ENCODE results near the gene KCTD5.
A peak's percentile ranks its signal among the peaks of the same experiment; 100 is the strongest.
"Not testable (repeated sequence)": the region's sequence is repeated elsewhere in the genome, so short reads cannot be mapped to it uniquely, and the experiment has no call there.

The KCTD5 gene

DNA sequence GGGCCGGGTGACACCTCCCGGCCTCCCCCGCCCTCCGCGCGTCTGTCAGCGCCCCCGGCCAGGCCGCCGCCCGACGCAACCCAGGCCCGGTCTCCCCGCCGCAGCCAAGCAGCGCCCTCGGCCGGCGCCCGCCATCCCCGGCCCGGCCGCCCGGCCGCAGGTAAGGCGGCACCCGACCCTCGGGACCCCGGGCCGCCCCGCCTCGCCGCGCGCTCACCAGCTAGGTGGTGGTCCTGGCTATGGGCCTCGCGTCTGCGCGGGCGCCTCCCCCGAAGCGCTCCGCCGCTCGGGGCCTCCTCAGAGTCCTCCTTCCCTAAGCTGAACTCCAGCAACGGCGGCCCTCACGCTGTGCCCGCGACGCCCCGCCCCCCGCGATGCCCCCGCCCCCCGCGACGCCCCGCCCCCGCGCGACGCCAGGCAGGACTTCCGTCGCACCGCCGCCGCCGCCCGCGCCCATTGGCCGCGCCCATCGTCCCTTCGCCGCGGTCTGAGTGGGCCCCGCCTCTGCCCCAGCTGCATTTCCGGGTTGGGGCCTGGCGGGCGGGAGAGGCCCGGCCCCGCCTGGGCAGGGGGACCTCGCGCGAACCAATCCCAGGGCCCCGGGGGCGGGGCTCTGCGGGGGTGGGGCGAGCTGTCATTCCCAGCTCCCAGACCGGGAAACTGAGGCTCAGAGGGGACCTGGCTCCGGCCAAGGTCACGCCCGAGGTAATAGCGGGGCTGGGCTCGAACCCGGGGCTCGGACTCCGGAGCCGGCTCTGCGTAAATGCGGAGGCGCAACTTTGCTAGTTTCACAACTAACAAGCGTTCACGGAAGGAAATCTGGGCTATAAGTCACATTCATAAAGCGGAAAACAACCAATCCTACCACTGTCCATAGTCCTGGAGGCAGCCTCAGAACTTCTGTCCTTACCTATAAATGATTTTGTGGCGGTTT, 9.0 kb upstream of the KCTD5 start:
- peak; percentile 94 for DNase-seq (ENCODE audit: low read depth)

DNA sequence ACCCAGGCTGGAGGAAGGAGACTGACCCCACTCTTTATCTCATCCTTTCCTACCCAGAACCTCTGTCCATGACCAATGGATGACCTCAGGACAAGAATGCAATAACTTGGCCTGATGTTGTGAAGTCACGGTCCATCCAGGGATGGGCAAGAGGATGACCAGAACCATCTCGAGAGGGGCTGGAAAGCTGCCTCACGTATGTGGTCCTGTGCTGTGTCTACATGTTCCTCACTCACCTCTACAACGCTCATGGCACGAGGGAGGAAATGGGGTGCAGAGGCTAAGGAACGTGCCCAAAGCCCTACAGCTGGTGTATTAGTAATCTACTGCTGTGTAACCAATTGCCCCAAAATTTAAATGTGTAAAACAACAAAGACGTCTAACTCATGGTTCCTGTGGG, 7.3 kb upstream of the KCTD5 start:
- DNase-seq (ENCODE audit: low read depth): no peak

DNA sequence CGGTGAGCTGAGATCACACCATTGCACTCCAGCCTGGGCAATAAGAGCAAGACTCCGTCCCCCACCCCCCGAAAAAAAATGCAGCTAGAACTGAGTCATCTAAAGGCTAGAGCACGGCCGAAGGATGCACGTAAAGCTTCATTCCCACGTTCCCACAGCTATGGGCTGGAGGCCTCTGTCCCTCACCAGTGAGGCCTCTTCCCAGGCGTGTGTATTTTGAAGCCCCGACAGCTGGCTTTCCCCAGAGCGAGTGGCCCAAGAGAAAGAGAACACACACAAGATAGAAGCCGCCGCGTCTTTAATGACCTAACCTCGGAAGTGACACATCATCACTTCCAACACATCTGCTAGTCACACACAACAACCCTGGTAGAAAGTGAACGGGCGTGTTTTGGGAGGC, 6.6 kb upstream of the KCTD5 start:
- DNase-seq (ENCODE audit: low read depth): no peak

DNA sequence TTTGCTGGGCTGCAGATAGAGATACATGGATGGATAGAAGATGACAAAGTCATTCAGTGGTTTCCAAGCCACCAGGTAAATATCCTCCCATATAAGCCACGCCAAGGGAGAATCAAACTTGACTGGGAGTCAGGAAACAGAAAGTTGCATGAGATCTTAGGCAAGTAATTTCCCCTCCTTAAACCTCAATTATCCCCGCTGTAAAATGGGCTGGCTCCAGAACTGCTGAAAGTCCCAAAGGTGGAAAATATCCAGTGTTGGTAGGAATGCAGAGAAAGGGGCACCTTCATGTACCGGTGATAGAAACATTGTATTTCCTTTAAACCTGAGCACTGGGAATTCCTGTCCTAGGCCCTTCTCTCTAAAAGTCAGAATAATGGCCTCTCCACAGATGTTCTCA, 5.4 kb upstream of the KCTD5 start:
- not testable (repeated sequence) for DNase-seq (ENCODE audit: low read depth)

DNA sequence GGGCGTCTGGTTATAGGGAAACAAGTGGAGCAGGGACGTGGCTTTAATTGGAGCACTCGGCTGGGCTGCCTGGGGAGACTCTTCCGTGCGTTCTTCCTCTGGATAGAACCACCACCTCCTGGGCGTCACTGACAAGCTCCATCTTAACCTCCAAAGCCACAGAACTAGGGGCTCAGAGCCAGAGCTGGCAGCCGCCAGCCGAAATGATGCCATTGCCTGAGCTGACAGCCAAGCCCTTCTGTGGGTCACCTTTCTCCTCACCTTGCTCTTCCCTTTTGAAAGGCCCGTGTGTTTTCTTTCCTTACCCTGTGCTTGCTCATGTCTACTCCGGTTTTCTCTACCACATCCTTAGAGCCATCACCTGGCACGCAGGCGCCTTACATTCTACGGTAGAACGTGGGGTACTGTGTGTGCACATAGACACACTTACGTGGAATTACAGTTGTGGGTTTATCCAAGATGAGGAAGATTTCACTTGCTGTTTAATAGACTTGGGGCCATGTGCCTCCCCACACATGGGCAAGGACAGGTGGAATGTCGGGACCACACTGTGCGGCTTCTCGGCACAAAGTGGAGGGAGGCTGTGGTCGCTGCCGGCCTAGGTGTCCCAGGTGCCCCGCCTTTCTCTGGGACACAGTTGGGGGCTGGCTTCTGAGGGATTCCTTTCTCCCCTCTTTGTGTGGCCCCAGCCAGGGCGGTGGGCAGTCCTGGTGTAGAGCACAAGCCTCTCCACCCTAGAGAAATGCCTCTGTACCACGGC, 3.9 kb upstream of the KCTD5 start:
- not testable (repeated sequence) for DNase-seq (ENCODE audit: low read depth)

DNA sequence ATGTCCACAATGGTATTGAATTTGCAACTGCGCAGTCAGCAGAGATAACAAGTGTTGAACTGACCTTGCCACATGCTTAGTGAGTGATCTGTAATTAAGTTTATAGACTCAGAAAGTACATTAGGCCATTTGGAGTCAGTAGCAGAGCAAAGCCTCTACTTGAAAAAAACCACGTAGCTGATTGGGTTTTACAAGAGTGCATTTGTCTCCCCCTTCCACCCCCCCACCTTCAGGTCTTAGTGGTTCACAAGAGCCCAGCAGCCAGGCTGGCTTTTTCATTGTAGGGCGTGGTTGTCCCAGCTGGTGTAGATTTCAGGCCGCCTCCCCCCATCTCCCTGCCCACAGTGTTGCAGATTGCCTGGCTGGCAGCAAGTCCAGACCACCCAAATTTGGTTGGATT, 2.4 kb upstream of the KCTD5 start:
- DNase-seq (ENCODE audit: low read depth): not testable (repeated sequence)

DNA sequence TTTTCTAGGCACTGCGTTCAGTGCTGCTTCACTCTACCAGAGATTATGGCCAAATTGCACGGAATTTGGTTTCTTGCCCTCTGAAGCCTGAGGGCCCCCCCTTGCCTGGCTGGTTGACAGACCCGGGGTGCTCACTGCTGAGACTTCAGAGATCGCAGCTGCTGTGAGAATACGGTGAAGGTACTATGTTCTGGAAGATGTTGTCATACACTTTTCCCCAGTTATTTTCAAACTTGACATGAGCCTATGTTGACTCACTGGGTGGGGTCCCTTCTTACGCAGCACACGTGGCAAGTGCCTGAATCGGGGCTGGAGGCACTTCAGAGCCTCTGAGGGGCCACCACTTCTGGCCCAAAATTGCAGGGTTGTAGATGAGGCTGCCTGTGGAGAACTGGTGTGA, 2.0 kb upstream of the KCTD5 start:
- not testable (repeated sequence) for DNase-seq (ENCODE audit: low read depth)

DNA sequence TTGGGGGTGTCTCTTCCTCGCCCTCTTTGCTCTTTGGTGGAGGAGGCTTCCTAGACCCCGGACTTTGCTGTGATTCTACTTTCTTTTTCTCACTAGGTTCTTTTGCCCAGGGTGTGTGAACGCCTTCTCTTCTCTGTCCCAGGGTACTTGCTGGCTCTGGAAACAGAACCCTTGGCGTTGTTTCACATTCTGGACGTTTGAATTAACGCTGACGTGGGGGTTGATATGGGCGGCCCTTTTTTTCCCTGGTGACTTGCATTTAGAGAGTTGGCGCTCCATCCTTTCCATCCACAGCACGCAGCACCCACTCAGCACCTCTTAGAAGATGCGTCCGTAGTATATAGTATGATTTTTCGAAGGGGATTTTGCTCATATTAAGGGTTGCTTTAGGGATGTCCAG, 718 bp downstream of the KCTD5 start:
- not testable (repeated sequence) for DNase-seq (ENCODE audit: low read depth)

DNA sequence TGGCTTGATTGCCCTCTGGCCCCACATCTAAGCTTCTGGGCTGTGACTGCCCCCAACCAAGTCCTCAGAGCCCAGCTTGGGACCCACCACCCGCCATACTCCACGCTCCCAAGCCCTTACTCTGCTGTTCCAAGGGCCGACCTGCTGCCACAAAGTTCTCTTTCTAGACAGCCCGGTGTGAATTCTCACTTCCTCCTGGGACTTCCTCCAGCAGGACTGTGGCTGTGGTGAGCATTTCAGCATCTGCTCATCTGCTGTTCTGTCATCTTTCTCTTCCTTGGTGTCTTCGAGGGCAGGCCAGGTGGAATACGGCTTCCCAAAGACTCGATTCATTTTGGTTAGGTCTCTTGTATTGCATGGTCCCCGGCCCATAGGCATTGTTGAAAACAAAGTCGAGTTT, 3.8 kb downstream of the KCTD5 start:
- DNase-seq (ENCODE audit: low read depth): not testable (repeated sequence)

DNA sequence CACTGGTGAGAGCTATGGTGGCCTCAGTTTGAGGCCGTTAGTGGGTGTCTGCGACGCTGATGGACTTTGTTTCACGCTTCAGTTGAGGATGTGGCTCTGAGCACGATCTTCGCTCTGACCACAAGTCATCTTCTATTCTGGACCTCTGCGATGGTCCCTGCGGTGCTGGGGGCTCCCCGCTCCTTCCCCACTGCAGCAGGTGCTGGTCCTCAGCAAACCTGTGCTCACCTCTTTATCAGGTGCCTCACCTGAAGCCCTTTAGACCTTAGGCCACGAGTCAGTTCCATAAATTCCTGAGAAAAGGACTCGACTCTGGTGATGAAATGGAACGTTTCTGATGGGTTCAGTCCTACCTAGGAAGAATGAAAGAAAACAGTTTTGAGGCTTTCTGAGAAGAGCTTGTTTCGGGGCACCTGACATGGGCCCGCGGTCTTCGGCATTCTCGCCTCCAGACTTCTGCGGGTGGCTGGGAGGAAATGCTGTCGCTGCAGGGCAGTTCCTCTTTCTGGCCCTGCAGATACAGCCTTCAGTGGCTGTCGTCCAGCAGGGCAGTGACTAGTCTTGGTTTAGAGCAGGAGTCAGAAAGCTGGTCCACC, 4.7 kb downstream of the KCTD5 start:
- no peak for DNase-seq (ENCODE audit: low read depth)

DNA sequence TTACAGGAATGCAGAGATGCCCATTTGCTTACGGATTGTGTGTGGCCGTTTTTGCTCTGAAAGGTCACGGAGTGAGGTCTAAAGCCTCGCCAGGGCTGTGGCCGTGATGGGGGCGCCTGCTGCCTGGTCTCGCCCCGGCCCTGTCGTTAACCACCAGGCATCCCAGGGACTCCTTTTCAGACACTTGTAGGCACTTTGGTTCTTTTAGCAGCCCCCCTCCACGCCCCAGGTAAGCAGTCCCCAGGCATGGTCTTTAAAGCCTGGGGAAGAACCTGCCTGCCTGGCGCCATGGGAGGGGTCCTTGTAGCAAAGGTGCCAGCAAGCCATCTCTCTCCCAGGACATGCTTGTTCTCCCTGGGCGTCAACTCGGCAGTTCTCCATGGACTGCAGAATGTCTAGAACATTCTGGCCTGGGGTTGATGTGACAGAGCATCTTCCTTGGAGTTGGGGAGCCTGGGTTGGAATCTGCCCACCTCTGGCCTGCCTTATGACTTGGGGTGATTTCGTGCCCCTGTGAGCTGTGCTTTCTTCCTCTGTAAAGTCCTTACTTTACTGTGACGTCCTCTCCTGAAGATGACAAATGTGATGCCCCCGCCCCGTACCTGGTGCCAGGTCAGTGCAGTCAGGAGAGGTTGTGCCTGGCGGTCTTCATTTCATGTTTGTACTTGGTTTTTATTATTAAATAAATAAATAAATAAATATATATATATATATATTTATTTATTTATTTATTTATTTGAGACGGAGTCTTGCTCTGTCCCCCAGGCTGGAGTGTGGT, 5.4 kb downstream of the KCTD5 start:
- no peak for DNase-seq (ENCODE audit: low read depth)

DNA sequence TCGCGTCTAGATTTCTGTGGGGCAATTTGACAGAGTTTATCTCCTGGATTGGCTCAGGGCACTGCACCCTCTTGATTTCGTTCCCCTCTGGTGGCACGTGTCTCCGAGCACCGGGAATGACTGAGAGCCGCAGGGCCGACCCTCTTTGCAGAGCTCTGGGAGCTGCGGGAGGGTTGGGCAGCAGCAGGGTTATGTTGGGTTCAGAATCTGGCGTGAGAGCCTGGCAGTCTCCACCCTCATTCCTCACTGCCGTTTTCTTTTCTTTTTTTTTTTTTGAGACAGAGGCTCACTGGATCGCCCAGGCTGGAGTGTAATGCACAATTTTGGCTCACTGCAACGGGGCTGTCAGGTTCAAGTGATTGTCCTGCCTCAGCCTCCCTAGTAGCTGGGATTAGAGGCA, 7.1 kb downstream of the KCTD5 start:
- not testable (repeated sequence) for DNase-seq (ENCODE audit: low read depth)

DNA sequence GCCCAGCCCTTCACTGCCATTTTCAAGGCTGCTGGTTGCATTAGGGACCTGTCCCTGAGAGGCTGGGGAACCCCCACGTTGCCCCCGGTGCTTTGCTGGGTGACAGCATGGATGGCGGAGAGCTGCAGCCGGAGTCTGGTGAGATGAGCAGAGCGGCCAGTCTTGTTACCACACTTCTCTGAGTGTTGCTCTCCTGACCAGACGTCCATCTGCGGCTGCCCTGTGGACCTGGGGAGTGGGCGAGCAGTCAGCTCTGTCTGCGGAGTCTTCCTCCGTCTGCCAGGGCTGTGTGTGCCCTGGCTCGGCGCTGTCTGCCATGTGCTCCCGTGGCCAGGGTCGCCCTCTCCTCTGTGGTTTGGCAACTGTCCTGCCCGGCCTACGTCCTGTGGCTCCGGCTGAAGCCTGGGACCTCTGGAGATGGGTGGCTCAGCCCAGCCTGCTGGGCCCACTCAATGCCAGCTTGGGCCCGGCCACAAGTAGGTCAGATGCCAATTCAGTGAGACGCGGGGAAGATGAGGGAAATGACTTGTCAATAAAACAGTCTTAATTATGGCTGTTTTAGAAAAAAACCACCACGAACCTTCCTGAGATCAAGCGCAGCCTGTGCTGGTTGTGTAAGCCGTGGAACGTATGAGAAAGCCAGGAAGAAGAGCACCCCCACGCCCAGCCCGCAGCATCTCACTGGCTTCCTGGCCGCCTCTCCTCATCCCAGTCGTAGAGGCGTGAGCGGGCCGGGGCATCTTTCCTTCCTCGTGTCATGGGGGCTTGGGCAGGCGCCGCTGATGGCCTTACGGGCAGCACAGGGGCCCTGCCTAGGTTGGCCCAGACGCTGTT, 7.9 kb downstream of the KCTD5 start:
- DNase-seq (ENCODE audit: low read depth): no peak

DNA sequence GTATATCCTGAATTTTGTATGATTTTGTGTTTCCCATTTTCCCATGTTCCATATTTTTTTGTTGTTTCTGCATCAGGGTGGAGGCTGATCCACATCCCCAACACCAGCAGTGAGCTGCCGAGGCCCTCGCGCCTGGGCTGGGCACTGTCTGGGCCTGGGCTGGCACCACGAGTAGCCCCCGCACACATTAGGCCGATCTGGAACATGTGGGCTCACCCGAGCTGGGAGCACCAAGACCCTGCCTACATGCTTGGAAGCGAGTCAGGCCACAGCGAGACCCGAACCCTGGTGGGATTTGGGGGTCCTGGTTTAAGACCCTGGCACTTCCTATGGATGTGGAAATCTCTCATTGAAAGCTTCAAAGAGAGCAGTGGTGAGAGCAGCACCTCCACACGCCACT, 8.5 kb downstream of the KCTD5 start:
- no peak for DNase-seq (ENCODE audit: low read depth)

DNA sequence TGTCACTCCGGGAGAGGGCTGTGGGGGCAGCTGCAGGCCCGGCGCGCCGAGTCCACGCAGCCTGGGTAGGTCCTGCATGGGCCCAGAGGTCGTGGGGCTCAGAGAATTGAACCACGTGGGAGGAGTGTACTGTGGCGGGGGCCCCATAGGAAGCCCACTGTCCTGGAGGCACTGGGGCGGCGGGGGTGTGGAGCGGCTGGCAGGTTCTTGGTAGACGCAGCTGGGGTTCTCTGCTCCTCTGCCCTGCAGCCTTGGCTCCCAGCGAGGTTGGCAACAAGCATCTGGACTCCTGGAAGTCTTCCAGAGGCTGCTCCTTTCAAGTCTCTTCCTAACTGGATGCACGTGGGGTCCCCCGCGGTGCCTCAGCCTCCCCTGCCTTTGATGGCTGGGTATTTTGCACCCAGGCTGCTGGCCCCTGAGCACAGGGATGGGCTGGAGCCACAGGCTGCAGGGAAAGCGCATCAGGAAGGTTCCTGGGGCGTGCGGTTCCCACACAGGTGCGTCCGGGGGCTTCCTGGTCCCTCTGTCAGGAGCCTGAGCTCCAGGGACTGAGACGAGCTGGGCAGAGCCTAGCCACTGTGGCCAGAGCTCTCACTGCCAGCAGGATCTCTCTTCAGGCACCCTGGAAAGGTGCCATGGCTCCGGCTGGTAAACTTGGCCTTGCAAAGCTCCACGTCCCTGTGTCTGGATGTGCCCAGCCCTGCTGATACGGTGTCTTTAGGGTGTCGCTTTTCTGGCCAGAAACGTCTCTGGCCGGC, 9.3 kb downstream of the KCTD5 start:
- no peak for DNase-seq (ENCODE audit: low read depth)

DNA sequence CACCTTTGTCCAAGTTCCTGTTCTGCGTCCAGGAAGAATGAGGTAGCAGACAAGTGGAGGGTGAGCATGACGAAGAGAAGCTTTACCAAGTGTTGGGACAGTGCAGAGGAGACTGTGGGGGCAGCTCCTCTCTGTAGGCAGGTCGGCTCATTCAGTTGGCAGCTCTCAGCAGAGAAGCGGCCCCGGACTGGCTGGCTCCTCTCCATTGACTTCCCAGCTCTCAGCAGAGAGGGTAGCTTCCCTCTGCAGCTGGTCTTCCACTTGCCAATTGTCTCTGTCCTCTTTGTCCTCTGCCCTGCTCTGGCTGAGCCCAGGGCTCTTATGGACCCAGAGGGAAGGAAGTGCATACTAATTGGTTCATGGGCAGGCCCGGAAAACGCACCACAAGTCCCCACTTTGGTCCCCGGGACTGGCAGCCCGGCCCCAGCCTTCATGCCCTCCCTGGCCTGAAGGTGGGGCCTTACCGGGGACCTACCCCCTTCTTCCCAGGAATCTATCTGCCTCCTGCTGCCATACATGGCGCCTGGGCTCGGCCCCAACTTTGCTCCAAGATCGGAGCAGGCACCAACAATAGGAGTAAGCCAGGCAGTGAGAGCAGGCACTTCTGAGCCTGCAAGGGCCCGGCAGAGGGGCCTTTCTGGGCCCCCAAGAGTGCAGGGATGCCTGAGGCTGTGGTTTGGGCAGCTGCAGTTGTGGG, 10.1 kb downstream of the KCTD5 start:
- DNase-seq (ENCODE audit: low read depth): no peak

DNA sequence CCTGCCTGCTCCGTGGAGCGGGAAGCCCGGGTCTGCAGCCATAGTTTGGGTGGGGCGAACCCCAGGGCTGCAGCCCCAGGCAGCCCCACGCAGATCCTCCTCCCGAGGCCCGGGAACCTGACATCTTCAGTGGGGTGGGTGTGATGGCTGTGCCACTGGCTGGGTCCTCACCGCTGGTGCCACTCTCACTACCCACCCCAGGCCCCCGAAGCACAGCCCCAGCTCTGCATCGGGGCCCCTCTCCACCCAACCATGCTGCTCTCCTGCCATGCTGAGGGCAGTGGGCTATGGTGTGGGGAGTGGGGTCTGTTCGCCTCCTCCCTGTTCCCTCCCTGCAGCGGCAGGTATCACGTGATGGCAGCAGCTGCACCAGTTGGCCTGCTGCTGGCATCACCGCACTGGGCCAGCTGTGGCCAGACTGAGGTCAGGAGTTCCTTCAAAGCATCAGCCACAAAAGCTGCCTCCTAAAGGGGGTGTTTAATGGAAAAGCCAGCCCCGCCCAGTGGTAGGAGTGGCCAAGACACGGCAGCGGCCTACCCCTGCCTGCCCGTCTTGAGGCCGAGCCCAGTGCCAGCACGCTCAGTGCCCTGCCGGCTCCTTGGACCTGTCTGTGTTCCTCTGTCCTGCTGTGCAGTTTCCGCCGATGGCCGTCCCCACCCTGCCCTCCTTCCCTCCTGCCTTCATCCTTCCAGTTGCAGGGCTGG, 10.8 kb downstream of the KCTD5 start:
- DNase-seq (ENCODE audit: low read depth): no peak

DNA sequence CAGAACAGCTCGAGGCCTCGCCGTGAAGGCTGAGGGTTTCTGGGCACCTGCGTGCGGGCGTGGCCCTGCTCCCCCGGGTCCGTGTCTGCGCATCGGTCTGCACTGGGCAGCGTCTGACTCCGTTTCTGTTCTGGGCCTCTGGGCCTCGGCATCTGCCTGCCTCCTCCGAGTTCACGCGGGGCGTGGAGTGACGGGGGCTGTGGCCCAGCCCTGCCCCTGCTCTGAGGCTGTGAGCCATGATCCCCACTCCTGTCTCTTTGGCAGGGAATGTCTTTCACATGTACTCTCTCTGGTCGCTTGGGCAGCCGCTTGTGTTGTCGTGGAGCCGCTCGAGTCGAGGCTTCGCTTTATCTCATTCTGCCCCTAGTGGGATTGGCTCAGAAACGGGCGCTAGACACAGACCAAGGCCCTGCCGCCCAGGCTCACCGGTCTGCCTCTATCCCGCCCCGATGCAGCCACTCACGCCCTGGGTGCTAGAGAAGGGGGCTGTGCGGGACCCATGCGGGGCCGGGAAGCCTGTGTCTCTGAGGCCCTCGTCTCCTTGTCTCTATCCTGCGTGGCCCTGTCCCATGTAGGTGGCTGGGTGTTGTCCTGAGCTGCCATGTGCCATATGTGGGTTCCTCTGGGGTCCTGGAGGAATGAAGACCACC, 14.4 kb downstream of the KCTD5 start:
- not testable (repeated sequence) for DNase-seq (ENCODE audit: low read depth)

Data from activated T-helper 9 cell treated with anti-CD3 and anti-CD28 coated beads, Interleukin-2, amount 50 U/mL, for 16 hours (primary cell).